HG03039 (cell line): ENCODE data around the gene XYLB.

Experiments used
- ATAC-seq: cut with Tn5 transposase; IDR thresholded peaks from one replicate; pipeline ENCODE4 v1.9.1; 2021; ENCODE audit warnings: mild to moderate bottlenecking, moderate library complexity; ENCODE audit not compliant: unreplicated experiment

The XYLB gene

GRCh38 chr3:38453075-38453912, 106.7 kb downstream of the XYLB start, which contains the start of gene ACVR2B:
Gene ACVR2B, plus strand, starts transcription at chr3:38453890. Its CDS starts 433 bp downstream, at chr3:38454323.
- ATAC-seq = no peak

GRCh38 chr3:38453913-38454177, 107.3 kb downstream of the XYLB start:
- no peak for ATAC-seq

- ATAC-seq = no peak
Observed at GRCh38 chr3:38454178-38454883, 107.7 kb downstream of the XYLB start.

- ATAC-seq = no peak
Observed at GRCh38 chr3:38454884-38455638, 108.5 kb downstream of the XYLB start.

GRCh38 chr3:38455639-38456430, 109.2 kb downstream of the XYLB start:
- ATAC-seq = no peak

GRCh38 chr3:38457111-38458003, 110.8 kb downstream of the XYLB start:
- ATAC-seq = no peak

GRCh38 chr3:38458796-38459498, 112.4 kb downstream of the XYLB start:
- ATAC-seq = no peak

- no peak for ATAC-seq
Observed at GRCh38 chr3:38459499-38460048, 113.0 kb downstream of the XYLB start.

GRCh38 chr3:38460377-38461270, 114.0 kb downstream of the XYLB start:
- ATAC-seq = no peak
